Neural cell (in vitro differentiated cells): ENCODE results near the gene ARHGEF11. TPM values are rescaled to one million over a fixed set of nuclear protein-coding genes. Genes with fewer than 3 reads are reported as not detected.

ENCODE experiments used
- H2AFZ ChIP-seq: fragments of 200-600, 300-800 bp; sonication (generic), shearing (Covaris generic); 2 replicates; pipeline ENCODE4 v1.6.0; 2014; ENCODE audit warnings: low read depth, mild to moderate bottlenecking, antibody characterized with exemption, low read length, moderate library complexity
- H3F3A ChIP-seq: fragments of 200-600 bp; shearing (Covaris generic); 2 replicates; pipeline ENCODE4 v1.6.1; 2016; ENCODE audit warnings: mild to moderate bottlenecking, moderate library complexity, mixed read lengths, antibody characterized with exemption, low read length; ENCODE audit not compliant: insufficient read depth, poor library complexity, severe bottlenecking
- H3K27ac ChIP-seq: fragments of 200-600, 300-800 bp; sonication (generic), shearing (Covaris generic); 2 replicates; pipeline ENCODE4 v1.5.1; 2014; ENCODE audit warnings: mild to moderate bottlenecking, low read length, moderate library complexity
- H3K27me3 ChIP-seq: fragments of 300-800, 200-600 bp; sonication (generic), shearing (Covaris generic); 2 replicates; pipeline ENCODE4 v1.6.0; 2014; ENCODE audit warnings: mild to moderate bottlenecking, low read depth, low read length, moderate library complexity; ENCODE audit not compliant: insufficient read depth
- H3K36me3 ChIP-seq: fragments of 300-800, 200-600 bp; sonication (generic), shearing (Covaris generic); 2 replicates; pipeline ENCODE4 v1.5.1; 2014; ENCODE audit warnings: mild to moderate bottlenecking, antibody characterized with exemption, low read length, moderate library complexity; ENCODE audit not compliant: insufficient read depth
- H3K4me2 ChIP-seq: fragments of 300-800, 200-600 bp; sonication (generic), shearing (Covaris generic); 2 replicates; pipeline ENCODE4 v1.6.0; 2014; ENCODE audit warnings: mild to moderate bottlenecking, low read length
- H3K4me3 ChIP-seq: fragments of 300-800, 200-600 bp; sonication (generic), shearing (Covaris generic); 2 replicates; pipeline ENCODE4 v1.5.1; 2014; ENCODE audit warnings: mild to moderate bottlenecking, low read length, moderate library complexity
- H3K79me2 ChIP-seq: fragments of 200-600 bp; shearing (Covaris generic); replicated peaks from 2 replicates; pipeline ENCODE4 v1.6.0; 2014; ENCODE audit warnings: mild to moderate bottlenecking, low read length, moderate library complexity; ENCODE audit not compliant: insufficient read depth
- H3K9ac ChIP-seq: fragments of 300-800, 200-600 bp; sonication (generic), shearing (Covaris generic); 2 replicates; pipeline ENCODE4 v1.6.1; 2016; ENCODE audit warnings: mild to moderate bottlenecking, low read length, mixed read lengths
- H3K9me2 ChIP-seq: fragments of 200-600 bp; shearing (Covaris generic); 2 replicates; pipeline ENCODE4 v1.6.1; 2016; ENCODE audit warnings: mild to moderate bottlenecking, low read length, mixed read lengths; ENCODE audit not compliant: insufficient read depth
- H3K9me3 ChIP-seq: fragments of 200-600, 300-800 bp; sonication (generic), shearing (Covaris generic); 2 replicates; pipeline ENCODE4 v1.6.1; 2016; ENCODE audit warnings: mild to moderate bottlenecking, mixed run types, low read length, moderate library complexity, mixed read lengths
- H4K20me1 ChIP-seq: fragments of 200-600 bp; shearing (Covaris generic); 2 replicates; pipeline ENCODE4 v1.6.1; 2016; ENCODE audit warnings: mild to moderate bottlenecking, mixed run types; ENCODE audit not compliant: insufficient read depth
- CTCF ChIP-seq: fragments of 450-650 bp; IDR thresholded peaks from 2 replicates; pipeline ENCODE4 v1.5.1; 2014; ENCODE audit warnings: antibody characterized with exemption, mild to moderate bottlenecking, moderate library complexity; ENCODE audit not compliant: poor library complexity, severe bottlenecking
- EP300 ChIP-seq: fragments of 450-650 bp; conservative IDR thresholded peaks from 2 replicates; pipeline ENCODE4 v1.6.1; 2014; ENCODE audit warnings: antibody characterized with exemption, mild to moderate bottlenecking, moderate library complexity; ENCODE audit not compliant: poor library complexity, severe bottlenecking
- EZH2 ChIP-seq: fragments of 200-600, 300-800 bp; shearing (Covaris generic), sonication (generic); IDR thresholded peaks from 2 replicates; pipeline ENCODE4 v1.6.1; 2014; ENCODE audit warnings: antibody characterized with exemption, low read length, borderline replicate concordance, mild to moderate bottlenecking; ENCODE audit not compliant: insufficient read depth, poor library complexity, severe bottlenecking
- MXI1 ChIP-seq: fragments of 450-650 bp; conservative IDR thresholded peaks from 2 replicates; pipeline ENCODE4 v1.6.1; 2014; ENCODE audit warnings: antibody characterized with exemption, mild to moderate bottlenecking; ENCODE audit not compliant: poor library complexity, severe bottlenecking
- POLR2AphosphoS5 ChIP-seq: IDR thresholded peaks from 2 replicates; pipeline ENCODE4 v1.6.1; 2012
- RAD21 ChIP-seq: fragments of 450-650 bp; conservative IDR thresholded peaks from 2 replicates; pipeline ENCODE4 v1.6.1; 2014; ENCODE audit warnings: antibody characterized with exemption, mild to moderate bottlenecking, moderate library complexity
- REST ChIP-seq: IDR thresholded peaks from 2 replicates; pipeline ENCODE4 v1.6.1; 2012; ENCODE audit warnings: borderline replicate concordance
- SMC3 ChIP-seq: fragments of 450-650 bp; conservative IDR thresholded peaks from 2 replicates; pipeline ENCODE4 v1.6.1; 2014; ENCODE audit warnings: antibody characterized with exemption, mild to moderate bottlenecking, moderate library complexity; ENCODE audit not compliant: poor library complexity
- TAF1 ChIP-seq: IDR thresholded peaks from 2 replicates; pipeline ENCODE4 v1.6.1; 2012; ENCODE audit warnings: low read depth
- polyA plus RNA-seq: library from polyadenylated mRNA; depleted of rRNA; stranded (reverse); fragments of >200 nt; gene quantifications from 2 replicates; pipeline ENCODE4 v1.2.3, GENCODE V29; 2014

Gene ARHGEF11
- polyA plus RNA-seq, 1 donor from 2014 or later = 33.2 TPM

GRCh38 chr1:156949127-156949526 lies 96.4 kb downstream of the ARHGEF11 start:
- H4K20me1 ChIP-seq = no peaks in the 10 kb centered on the region
- H3K9me3 ChIP-seq = no peaks in the 10 kb centered on the region
- H3K4me3 ChIP-seq = no peak overlapping the region
- no peak overlapping the region for H3K27ac ChIP-seq
- H2AFZ ChIP-seq = no peak overlapping the region
- peaks cover 14% of the 10 kb centered on the region for H3K36me3 ChIP-seq
- H3K4me2 ChIP-seq = no peak overlapping the region
- TF ChIP-seq EZH2 = no peak
- no peak for TF ChIP-seq EP300
- TF ChIP-seq POLR2AphosphoS5 = no peak
- TF ChIP-seq TAF1 = no peak
- no peak for TF ChIP-seq SMC3
- no peak for TF ChIP-seq REST
- TF ChIP-seq MXI1 = no peak
- TF ChIP-seq CTCF = no peak
- no peak for TF ChIP-seq RAD21
- H3K27me3 ChIP-seq = no peaks in the 10 kb centered on the region
- no peaks in the 10 kb centered on the region for H3F3A ChIP-seq
- no peak overlapping the region for H3K9ac ChIP-seq
- no peaks in the 10 kb centered on the region for H3K79me2 ChIP-seq
- no peaks in the 10 kb centered on the region for H3K9me2 ChIP-seq

- Histone ChIP-seq H3K79me2 (no peaks in the 10 kb centered on the region), H3F3A (no peaks in the 10 kb centered on the region), H3K4me3 (no peak overlapping the region), H3K4me2 (no peak overlapping the region), H3K27ac (no peak overlapping the region), H4K20me1 (no peaks in the 10 kb centered on the region), H3K36me3 (peaks cover 18% of the 10 kb centered on the region), H3K9ac (no peak overlapping the region), H3K27me3 (no peaks in the 10 kb centered on the region), H3K9me2 (no peaks in the 10 kb centered on the region), H3K9me3 (no peaks in the 10 kb centered on the region), H2AFZ (no peak overlapping the region)
- TF ChIP-seq TAF1 = no peak
- no peak for TF ChIP-seq MXI1
- TF ChIP-seq CTCF = no peak
- no peak for TF ChIP-seq RAD21
- TF ChIP-seq SMC3 = no peak
- TF ChIP-seq POLR2AphosphoS5 = no peak
- TF ChIP-seq EP300 = no peak
- TF ChIP-seq EZH2 = no peak
- TF ChIP-seq REST = no peak
Measured at GRCh38 chr1:156948708-156949107, 96.8 kb downstream of the ARHGEF11 start.
